ENCODE data around the gene EYS. TPM values are rescaled to one million over a fixed set of nuclear protein-coding genes. Genes with fewer than 3 reads are reported as not detected.
"Not testable (repeated sequence)": the region's sequence is repeated elsewhere in the genome, so short reads cannot be mapped to it uniquely, and the experiment has no call there.

The EYS gene
- polyA plus RNA-seq, 10 donors = 0.24 to 1.1 (median 0.47) TPM

GRCh38 chr6:65468307-65468706 is 238.7 kb downstream of the EYS start:
- DNase-seq = no peak

DNA sequence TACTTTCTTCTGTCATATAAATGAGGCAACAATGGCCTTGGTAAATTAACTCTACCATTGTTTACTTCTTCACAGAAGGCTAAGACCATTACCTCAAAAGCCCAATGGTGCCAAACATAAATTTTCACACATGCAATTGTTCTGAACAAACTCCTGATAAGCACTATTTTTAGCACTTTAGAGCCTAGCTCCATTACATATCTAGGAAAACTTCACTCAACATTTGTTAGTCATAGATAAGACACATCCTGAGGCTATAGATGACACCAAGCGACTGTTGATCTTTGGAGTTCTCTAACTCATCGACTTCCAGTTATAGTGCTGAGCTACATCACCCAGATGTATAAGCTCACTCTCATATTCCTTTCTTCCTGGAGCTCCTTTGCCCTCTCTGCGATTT is 245.9 kb downstream of the EYS start:
- DNase-seq = no peak

- no peak for DNase-seq
These were observed 254.7 kb downstream of the EYS start for GRCh38 chr6:65452333-65452732.

DNA sequence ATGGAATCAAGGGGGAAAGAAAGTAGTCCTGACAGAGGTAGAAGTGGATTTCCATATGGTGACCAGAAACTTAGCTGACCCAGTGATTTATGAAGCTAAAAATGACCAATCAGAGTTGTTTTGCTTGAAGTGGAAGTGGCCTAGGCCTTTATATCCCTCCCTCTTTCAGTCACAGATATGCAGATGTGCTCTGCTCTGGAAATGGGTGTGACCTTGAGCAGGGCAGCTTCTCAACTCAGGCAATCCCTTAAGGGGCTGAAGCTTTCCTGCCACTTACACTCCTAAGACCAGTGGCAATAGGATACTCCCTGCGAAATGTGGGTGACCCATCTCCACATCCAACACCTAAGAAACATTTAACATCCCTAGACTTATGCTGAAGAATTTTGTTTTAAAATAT is 256.6 kb downstream of the EYS start:
- DNase-seq = no peak

DNA sequence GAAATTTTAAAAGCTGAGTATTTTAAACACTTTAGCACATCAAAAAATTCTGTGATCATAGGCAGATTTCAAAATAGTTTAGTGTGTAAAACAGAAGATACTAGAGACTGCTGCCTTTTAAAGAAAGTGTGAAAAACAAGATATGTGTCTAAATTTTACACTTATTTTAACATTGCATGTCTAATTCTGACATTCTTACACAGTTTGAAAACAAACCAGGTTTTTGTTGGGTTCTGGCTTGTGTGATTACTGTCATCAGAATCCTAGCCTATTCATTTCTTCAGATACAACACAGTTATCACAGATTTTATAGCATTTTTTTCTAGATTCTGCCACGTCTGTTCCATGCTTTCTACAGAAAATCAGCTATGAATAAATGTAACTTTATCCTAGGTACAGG is 257.1 kb downstream of the EYS start:
- DNase-seq = no peak

DNA sequence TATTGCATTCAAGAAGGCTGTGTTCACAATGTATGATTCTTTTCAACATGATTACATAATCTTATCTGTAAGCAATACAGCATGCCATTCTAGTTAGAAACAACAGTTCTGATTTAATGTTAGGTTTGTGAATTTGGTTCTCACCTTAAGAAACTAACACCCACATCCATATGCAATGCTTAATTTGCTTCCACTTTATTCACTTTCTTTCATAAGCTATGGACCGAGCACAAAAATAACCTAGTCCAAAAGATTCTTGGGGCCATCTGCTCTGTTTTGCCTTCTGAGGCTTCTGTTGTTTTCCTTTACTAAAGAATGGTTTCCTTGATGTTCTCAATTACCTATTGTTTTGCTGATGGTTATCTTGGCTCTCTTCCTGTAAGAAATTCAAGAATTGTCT is 258.2 kb downstream of the EYS start:
- DNase-seq = no peak

DNA sequence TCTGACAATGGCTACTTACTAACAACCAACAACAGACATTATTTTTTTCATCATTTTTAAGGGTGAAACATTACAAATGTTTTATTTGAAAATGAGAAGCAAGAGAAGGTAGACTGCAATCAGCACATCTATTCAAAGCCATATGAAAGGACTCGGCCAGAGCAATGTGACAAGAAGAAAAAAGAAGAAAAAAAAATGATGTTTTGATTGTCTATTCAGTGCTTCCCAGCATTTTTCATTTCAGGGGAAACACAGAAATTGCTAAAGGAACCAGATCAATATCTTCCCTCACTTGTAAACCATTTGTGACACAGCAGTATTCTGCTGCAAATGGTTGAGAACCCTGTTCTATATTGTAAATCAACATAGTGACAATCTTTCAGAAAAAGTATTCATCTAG is 270.7 kb downstream of the EYS start:
- no peak for DNase-seq

DNA sequence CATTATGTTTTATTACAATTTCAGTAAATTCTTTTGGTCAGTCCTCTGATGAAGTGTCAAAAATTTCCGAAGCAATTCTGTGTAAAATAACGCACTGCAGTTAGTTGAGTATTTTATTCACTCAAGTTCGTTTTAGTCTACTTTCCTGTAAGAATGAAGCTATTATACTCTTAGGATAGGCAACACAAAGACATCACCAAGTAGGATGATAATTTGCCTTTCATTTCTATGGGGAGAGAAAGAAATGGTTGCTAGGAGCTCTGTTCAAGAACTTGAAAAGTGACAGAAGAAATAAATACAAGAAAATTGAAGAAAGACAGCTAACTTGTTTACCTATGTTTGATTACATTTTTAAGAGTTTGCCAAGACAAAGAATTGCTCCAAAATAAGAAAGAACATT is 290.4 kb downstream of the EYS start:
- DNase-seq = no peak

DNA sequence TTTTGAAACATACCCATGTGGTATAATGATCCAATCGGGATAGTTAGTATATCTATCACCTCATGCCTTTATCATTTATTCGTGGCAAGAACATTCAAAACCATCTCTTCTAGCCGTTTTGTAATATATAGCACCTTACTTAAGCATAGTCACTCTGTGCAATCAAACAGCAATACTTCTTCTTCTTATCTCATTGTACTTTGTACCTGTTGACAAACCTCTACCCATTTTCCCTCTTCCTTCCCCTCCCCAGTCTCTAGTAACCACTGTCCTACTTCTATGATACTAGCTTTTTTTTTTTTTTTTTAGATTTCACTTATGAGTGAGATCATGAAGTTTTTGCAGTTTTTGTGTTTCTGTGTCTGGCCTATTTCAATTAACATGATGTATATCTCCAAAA is 296.7 kb downstream of the EYS start:
- DNase-seq = no peak

- no peak for DNase-seq
These were observed 304.5 kb downstream of the EYS start for GRCh38 chr6:65402564-65402963.

GRCh38 chr6:65399355-65400084 is 307.5 kb downstream of the EYS start:
- DNase-seq = no peak

GRCh38 chr6:65398851-65399250 is 308.2 kb downstream of the EYS start:
- DNase-seq = no peak

DNA sequence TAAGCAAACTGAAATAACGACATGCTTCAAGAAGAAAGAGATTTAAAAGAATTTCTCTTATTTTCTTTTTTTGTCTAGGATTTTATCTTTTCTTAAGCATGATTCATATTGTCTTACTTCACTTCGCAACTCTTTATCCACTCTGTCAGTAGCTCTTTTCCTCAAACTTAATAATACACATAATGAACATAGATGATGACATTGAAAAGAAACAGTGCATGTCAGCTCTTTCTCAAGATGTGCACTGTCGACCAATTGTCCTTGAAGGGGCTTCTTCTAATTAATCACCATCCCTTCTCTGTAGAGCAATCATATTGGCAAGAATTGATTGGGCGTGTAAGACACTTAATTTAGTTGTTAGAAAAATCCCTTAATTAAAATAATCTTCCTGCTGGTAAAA is 356.5 kb downstream of the EYS start:
- no peak for DNase-seq

- not testable (repeated sequence) for DNase-seq
These were observed 404.4 kb downstream of the EYS start for GRCh38 chr6:65302655-65303054.

DNA sequence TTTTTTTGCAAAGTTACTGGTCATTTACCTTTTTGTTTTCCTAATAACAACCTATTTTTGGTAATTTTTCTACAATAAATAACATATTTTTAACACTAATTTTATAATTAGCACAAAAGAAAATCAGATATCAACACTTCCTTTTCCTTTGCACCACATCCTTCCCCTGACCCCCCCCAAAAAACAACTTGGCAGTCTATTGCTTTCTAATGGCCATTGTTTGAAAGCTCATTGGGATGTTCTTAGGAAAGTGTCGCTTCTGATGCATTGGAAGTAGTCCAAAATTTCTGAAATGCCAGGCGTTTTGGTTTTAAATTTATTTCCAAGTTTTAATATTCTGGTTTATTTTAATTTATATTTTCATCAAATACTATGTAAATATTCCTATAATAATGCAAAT is 407.8 kb downstream of the EYS start:
- no peak for DNase-seq

- DNase-seq = peak in 1 of 3 donors; percentile 1
These were observed 411.2 kb downstream of the EYS start for GRCh38 chr6:65295812-65296211.

DNA sequence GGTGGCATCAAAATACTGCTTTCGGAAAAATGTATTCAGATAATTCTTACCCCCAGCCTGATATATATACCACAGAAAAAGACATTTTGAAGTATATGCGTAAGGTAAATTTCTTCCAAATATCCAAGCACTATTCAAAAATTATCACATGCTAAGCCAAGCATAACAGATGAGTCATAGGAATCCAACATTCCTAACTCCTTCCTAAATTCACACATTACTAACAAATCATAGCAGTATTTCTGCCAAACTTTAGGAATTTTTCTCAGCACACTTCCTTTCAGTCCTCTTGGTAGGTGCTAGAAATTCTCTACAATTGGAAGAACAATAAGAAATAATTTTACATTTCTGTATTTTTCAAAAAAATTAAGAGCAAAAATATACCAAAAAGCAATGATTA is 417.5 kb downstream of the EYS start:
- DNase-seq = peak in 1 of 3 donors; percentile 0

DNA sequence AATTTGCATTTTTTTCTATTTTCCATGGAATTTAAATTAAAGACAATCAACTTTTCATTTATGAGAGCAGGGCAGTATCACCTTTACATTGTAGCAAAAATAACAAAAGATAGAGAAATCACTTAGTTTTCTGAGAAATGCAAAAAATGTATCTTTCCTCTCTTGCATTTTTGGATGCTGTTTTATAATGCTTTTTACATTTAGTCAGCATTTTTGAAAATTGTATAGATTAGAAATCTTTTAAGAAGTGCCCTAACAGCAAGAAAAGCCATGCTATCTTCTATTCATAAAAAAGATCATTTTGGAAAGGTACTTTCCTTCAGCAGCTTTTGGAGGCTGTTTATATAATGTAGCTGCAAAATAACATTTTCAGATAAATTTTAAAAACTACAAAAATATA is 421.8 kb downstream of the EYS start:
- no peak for DNase-seq

DNA sequence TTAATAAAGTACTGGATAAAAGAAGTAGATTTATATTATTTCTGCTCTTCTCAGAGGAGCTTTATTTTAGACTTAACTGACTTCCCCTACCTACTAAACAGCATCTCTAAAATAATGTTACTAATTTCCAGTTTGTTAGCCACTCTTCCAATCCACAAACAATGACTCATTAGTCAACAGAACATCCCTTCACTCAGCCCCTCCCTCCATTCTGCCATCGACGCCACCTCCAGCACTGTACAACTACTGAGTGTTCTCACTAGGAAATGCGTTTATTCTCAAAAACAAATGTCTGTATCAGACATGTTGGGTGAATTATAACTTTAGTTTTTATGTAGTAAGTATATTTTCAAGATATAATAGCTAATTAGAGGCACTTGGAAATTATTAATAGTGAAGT is 427.0 kb downstream of the EYS start:
- no peak for DNase-seq

DNA sequence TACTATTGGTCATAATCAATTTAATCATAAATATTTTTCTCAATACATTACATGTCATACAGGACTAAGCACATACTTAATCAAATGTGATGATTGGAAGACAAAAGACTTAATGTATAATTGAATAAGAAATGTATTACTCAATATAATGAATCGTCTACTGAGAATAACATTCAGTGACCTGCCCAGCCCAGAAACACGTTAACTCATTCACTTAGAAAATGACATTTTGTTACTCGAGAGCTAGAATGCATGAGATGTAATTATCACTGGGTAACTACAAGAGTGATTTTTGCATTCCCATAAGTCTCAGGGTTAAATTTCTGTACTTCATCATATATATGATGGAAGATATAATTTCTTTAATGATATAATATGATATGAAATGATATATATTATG is 444.8 kb downstream of the EYS start:
- DNase-seq = no peak

DNA sequence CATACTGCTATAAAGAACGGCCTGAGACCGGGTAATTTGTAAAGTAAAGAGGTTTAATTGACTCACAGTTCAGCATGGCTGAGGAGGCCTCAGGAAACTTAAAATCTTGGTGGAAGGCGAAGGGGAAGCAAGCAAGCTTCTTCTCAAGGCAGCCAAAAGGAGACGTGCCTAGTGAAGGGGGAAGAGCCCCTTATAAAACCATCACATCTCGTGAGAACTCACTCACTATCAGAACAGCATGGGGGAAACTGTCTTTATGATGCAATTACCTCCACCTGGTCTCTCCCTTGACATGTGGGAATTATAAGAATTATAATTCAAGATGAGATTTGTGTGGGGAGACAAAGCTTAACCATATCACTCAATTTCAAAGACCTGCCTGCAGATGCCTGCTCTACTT is 447.0 kb downstream of the EYS start:
- no peak for DNase-seq

GRCh38 chr6:65259059-65259458 is 448.0 kb downstream of the EYS start:
- DNase-seq = no peak

- DNase-seq = no peak
These were observed 454.0 kb downstream of the EYS start for GRCh38 chr6:65253041-65253440.

- peak in 1 of 3 donors; percentile 11 for DNase-seq
These were observed 458.9 kb downstream of the EYS start for GRCh38 chr6:65248101-65248610.
